ENCODE measurements around the gene ERC2. TPM values are rescaled to one million over a fixed set of nuclear protein-coding genes. Genes with fewer than 3 reads are reported as not detected.

Gene ERC2
- total RNA-seq, 1 donor from 2014 or later: 1.5 TPM

DNA sequence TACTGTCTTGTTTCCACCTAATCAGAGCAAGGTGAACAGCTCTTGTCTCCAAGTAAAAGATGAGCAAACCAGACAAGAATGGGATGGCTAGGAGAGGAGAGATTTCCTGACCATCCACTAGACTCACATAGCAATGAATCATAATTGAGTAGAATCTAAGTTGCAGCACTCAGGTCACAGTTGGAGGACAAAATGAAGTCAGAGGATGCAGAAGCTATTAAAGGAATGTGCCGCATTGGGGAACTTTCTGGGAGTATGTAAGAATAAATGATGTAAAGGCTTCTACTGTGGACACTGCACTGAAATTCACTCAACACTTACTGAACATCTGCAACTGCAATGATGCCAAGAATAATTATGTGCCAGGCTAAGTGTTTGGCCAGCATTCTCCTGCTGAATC is 763.7 kb downstream of the ERC2 start:
- intact Hi-C loops (cut with DNase I): no loop called here
- Histone ChIP-seq H3K9me3 (no peaks in the 10 kb centered on the region), H3K27me3 (ENCODE audit: low read depth) (no peaks in the 10 kb centered on the region), H3K4me1 (peaks cover 6% of the 10 kb centered on the region), H3K4me3 (no peak overlapping the region), H3K27ac (no peak overlapping the region), H3K36me3 (no peaks in the 10 kb centered on the region)
- DNase-seq: no peak
- no peak for TF ChIP-seq CTCF (IDR thresholded peaks at IDR 0.05)
- ATAC-seq: no peak

- TF ChIP-seq CTCF (IDR thresholded peaks at IDR 0.05): no peak
- DNase-seq (no peak), ATAC-seq (no peak)
- H3K27ac ChIP-seq: no peak overlapping the region
- intact Hi-C loops (cut with DNase I): no loop called here
- peaks cover 2% of the 10 kb centered on the region for H3K4me1 ChIP-seq
- H3K27me3 ChIP-seq (ENCODE audit: low read depth): no peaks in the 10 kb centered on the region
- no peak overlapping the region for H3K4me3 ChIP-seq
- no peaks in the 10 kb centered on the region for H3K36me3 ChIP-seq
- H3K9me3 ChIP-seq: no peaks in the 10 kb centered on the region
Observed at GRCh38 chr3:55702822-55703221, 765.4 kb downstream of the ERC2 start.

- DNase-seq (no peak), ATAC-seq (no peak)
- Histone ChIP-seq H3K27ac (no peak overlapping the region), H3K4me3 (no peak overlapping the region), H3K9me3 (no peaks in the 10 kb centered on the region), H3K4me1 (no peaks in the 10 kb centered on the region), H3K36me3 (no peaks in the 10 kb centered on the region), H3K27me3 (ENCODE audit: low read depth) (no peaks in the 10 kb centered on the region)
- intact Hi-C loops (cut with DNase I): no loop called here
- TF ChIP-seq CTCF (IDR thresholded peaks at IDR 0.05): no peak
Observed at GRCh38 chr3:55701997-55702396, 766.3 kb downstream of the ERC2 start.

DNA sequence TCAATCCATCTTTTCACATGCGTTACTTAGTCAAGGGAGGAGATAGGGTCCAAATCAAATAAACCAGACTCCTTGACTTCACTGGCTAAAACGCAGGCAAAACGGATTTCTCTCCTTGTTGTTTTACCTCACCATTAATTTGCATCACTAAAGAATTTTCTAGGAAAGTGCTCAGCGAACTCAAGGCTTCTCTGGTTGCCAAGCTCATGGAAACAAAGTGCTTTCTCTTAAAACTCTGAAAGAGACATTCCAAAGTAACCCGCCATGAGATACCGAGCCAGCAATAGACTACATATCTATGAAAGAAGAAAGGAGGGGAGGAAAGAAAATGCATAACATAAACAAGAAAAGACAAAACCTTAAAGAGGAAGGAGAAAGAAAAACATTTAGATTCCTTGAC is 769.4 kb downstream of the ERC2 start:
- Histone ChIP-seq H3K27ac (no peak overlapping the region), H3K36me3 (no peaks in the 10 kb centered on the region), H3K9me3 (no peaks in the 10 kb centered on the region), H3K4me3 (no peak overlapping the region), H3K4me1 (no peaks in the 10 kb centered on the region), H3K27me3 (ENCODE audit: low read depth) (no peaks in the 10 kb centered on the region)
- no peak for TF ChIP-seq CTCF (IDR thresholded peaks at IDR 0.05)
- no peak for ATAC-seq
- DNase-seq: no peak
- intact Hi-C loops (cut with DNase I): no loop called here

- H3K4me1 ChIP-seq: no peaks in the 10 kb centered on the region
- intact Hi-C loops (cut with DNase I): no loop called here
- no peaks in the 10 kb centered on the region for H3K27me3 ChIP-seq (ENCODE audit: low read depth)
- no peak overlapping the region for H3K4me3 ChIP-seq
- TF ChIP-seq CTCF (IDR thresholded peaks at IDR 0.05): no peak
- ATAC-seq: no peak
- H3K36me3 ChIP-seq: no peaks in the 10 kb centered on the region
- DNase-seq: no peak
- H3K9me3 ChIP-seq: no peaks in the 10 kb centered on the region
- H3K27ac ChIP-seq: no peak overlapping the region
Observed at GRCh38 chr3:55697177-55697865, 770.9 kb downstream of the ERC2 start.

Data from lower lobe of right lung (tissue), 2 donors.